Panc1 (cell line): ENCODE data around the gene C4orf17. TPM values are rescaled to one million over a fixed set of nuclear protein-coding genes. Genes with fewer than 3 reads are reported as not detected.

Source experiments
- ATAC-seq: fragments of 200-7000 bp; cut with Tn5 transposase; 2 replicates; pipeline ENCODE4 v1.9.1; 2020; ENCODE audit warnings: mild to moderate bottlenecking, moderate library complexity
- BruUV-seq: library from RNA; stranded (reverse); fragments of 400-500 nt; replicated peaks from 2 replicates; lab custom pipeline; 2021; lab: Mats Ljungman, UMichigan
- CTCF ChIA-PET: fragments of 300-600 bp; sonication (Branson Sonifier 250); formaldehyde crosslinking; loops from one replicate; lab custom pipeline; 2022; ENCODE audit warnings: antibody characterized with exemption; lab: Charles Lee
- POLR2A ChIA-PET: fragments of 300-600 bp; sonication (Branson Sonifier 250); formaldehyde crosslinking; loops from one replicate; lab custom pipeline; 2022; ENCODE audit warnings: antibody characterized with exemption; lab: Charles Lee
- DNase-seq: peaks from one replicate; pipeline ENCODE4 v3.0.0-alpha.2; 2010; ENCODE audit warnings: low read depth, low spot score
- H3K27ac ChIP-seq: 2 replicates; pipeline ENCODE4 v1.5.1; 2011; ENCODE audit warnings: mild to moderate bottlenecking, low read length, inconsistent platforms
- H3K27me3 ChIP-seq: fragments of 200-500 bp; sonication (Bioruptor generic); 2 replicates; pipeline ENCODE4 v1.6.0; 2014; ENCODE audit warnings: low read length, inconsistent platforms; ENCODE audit not compliant: control insufficient read depth, insufficient read depth
- H3K36me3 ChIP-seq: fragments of 200-500 bp; sonication (Bioruptor generic); 2 replicates; pipeline ENCODE4 v1.5.1; 2014; ENCODE audit warnings: inconsistent platforms, mild to moderate bottlenecking, low read length, moderate library complexity; ENCODE audit not compliant: control insufficient read depth, insufficient read depth
- H3K4me1 ChIP-seq: 2 replicates; pipeline ENCODE4 v1.5.1; 2011; ENCODE audit warnings: inconsistent platforms, mild to moderate bottlenecking, low read length, moderate library complexity; ENCODE audit not compliant: control insufficient read depth, insufficient read depth
- H3K4me3 ChIP-seq, 2 experiments: 2 replicates each; pipeline ENCODE4 v1.5.1; 2011 to 2012; ENCODE audit warnings: low read depth in 2 of 2, low read length in 2 of 2, mild to moderate bottlenecking in 2 of 2, inconsistent platforms in 1 of 2, moderate library complexity in 1 of 2
- H3K9me3 ChIP-seq: fragments of 200-500 bp; sonication (Bioruptor generic); 2 replicates; pipeline ENCODE4 v1.5.1; 2014; ENCODE audit warnings: low read depth, mild to moderate bottlenecking, inconsistent platforms, low read length, moderate library complexity; ENCODE audit not compliant: control insufficient read depth, insufficient read depth
- CTCF ChIP-seq: fragments of 450-650 bp; IDR thresholded peaks from 2 replicates; pipeline ENCODE4 v1.5.1; 2017; ENCODE audit warnings: mild to moderate bottlenecking
- POLR2AphosphoS5 ChIP-seq: IDR thresholded peaks from 2 replicates; pipeline ENCODE4 v1.6.1; 2012; ENCODE audit warnings: mild to moderate bottlenecking, low read depth, low read length, moderate library complexity
- SIN3A ChIP-seq: IDR thresholded peaks from 2 replicates; pipeline ENCODE4 v1.6.1; 2012; ENCODE audit warnings: low read depth, mild to moderate bottlenecking, low read length, moderate library complexity, borderline replicate concordance; ENCODE audit not compliant: insufficient read depth
- TCF7L2 ChIP-seq: IDR thresholded peaks from 2 replicates; pipeline ENCODE4 v1.6.1; 2011; ENCODE audit warnings: mild to moderate bottlenecking, low read depth, low read length, inconsistent platforms
- in situ Hi-C: cut with HindIII; loops from 2 replicates; pipeline ENCODE4 v1.10.0; 2016; ENCODE audit warnings: low sequenced_read_pairs, low pct_unique_long_range_greater_than_20kb
- intact Hi-C: fragments of 100-400 bp; cut with micrococcal nuclease; formaldehyde crosslinking; loops from one replicate; pipeline ENCODE4 v1.10.0; 2022; ENCODE audit not compliant: unreplicated experiment
- total RNA-seq: library from RNA; stranded (reverse); gene quantifications from one replicate; pipeline ENCODE4 v1.2.1, GENCODE V29; 2021; ENCODE audit not compliant: unreplicated experiment
- TF ChIP-seq, protein P1 (sequence below), 2 experiments: IDR thresholded peaks; 2 replicates each; pipeline ENCODE4 v1.6.1; 2011 to 2012; ENCODE audit warnings: low read depth in 2 of 2, control low read depth in 1 of 2, low read length in 1 of 2, mild to moderate bottlenecking in 1 of 2, moderate library complexity in 1 of 2; ENCODE audit not compliant: insufficient read depth in 1 of 2

Gene C4orf17
- total RNA-seq, 1 experiment from 2014 or later = not detected

DNA sequence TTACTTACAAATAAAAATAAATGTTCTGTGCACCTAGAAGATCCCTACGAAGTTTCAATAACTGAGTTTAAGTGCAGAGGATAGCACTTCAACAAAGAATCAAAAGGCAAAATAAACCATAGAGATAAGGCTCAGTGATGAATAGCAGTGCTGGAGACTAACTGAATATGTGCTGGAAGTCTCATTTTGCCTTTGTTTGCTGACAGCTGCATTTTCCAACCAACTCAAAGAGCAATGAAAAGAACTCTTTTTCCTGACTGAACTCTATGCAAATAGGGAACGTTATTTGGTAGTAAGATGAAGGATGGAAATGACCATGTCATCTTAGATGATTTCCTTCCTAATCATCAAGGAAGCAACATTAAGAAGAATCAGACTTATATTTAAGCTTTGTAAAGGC is 42.9 kb upstream of the C4orf17 start:
- no peak overlapping the region for H3K27ac ChIP-seq
- no peak for DNase-seq
- H3K9me3 ChIP-seq = no peaks in the 10 kb centered on the region
- no peaks in the 10 kb centered on the region for H3K36me3 ChIP-seq
- POLR2A ChIA-PET = no interaction called here
- ATAC-seq = no peak
- no peak overlapping the region for H3K4me3 ChIP-seq
- no peaks in the 10 kb centered on the region for H3K4me1 ChIP-seq
- intact Hi-C loops (no loop called here), in situ Hi-C loops (no loop called here)
- no TSS peak for BruUV-seq
- CTCF ChIA-PET = no interaction called here
- no peaks in the 10 kb centered on the region; the same call in 1 of the 2 replicates for H3K27me3 ChIP-seq
- no peak for TF ChIP-seq POLR2AphosphoS5
- TF ChIP-seq TCF7L2 = no peak
- TF ChIP-seq CTCF = no peak
- TF ChIP-seq, protein P1, sequence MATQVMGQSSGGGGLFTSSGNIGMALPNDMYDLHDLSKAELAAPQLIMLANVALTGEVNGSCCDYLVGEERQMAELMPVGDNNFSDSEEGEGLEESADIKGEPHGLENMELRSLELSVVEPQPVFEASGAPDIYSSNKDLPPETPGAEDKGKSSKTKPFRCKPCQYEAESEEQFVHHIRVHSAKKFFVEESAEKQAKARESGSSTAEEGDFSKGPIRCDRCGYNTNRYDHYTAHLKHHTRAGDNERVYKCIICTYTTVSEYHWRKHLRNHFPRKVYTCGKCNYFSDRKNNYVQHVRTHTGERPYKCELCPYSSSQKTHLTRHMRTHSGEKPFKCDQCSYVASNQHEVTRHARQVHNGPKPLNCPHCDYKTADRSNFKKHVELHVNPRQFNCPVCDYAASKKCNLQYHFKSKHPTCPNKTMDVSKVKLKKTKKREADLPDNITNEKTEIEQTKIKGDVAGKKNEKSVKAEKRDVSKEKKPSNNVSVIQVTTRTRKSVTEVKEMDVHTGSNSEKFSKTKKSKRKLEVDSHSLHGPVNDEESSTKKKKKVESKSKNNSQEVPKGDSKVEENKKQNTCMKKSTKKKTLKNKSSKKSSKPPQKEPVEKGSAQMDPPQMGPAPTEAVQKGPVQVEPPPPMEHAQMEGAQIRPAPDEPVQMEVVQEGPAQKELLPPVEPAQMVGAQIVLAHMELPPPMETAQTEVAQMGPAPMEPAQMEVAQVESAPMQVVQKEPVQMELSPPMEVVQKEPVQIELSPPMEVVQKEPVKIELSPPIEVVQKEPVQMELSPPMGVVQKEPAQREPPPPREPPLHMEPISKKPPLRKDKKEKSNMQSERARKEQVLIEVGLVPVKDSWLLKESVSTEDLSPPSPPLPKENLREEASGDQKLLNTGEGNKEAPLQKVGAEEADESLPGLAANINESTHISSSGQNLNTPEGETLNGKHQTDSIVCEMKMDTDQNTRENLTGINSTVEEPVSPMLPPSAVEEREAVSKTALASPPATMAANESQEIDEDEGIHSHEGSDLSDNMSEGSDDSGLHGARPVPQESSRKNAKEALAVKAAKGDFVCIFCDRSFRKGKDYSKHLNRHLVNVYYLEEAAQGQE (IDR thresholded peaks at IDR 0.05; ENCODE audit: insufficient read depth in 1 of 2, low read depth in 2 of 2, low read length in 1 of 2) = no peak
- TF ChIP-seq SIN3A = no peak

DNA sequence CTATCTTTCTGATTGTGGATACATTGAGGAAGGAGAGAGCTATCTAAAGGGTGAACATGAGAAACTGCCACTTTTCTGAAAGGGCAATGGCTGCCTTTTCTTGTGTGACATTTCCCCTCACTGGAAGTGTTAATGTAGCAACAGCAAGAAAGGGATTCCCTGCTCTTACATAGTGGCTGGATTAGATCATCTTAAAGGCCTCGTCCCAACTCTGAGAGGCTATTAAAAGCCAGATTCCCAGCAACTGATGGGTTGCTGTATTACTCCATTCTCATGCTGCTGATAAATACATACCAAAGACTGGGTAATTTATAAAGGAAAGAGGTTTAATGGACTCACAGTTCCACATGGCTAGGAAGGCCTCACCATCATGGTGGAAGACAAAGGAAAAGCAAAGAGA is 41.9 kb upstream of the C4orf17 start:
- H3K4me3 ChIP-seq = no peak overlapping the region
- H3K4me1 ChIP-seq = no peaks in the 10 kb centered on the region
- ATAC-seq (no peak), DNase-seq (no peak)
- H3K9me3 ChIP-seq = no peaks in the 10 kb centered on the region
- H3K27me3 ChIP-seq = no peaks in the 10 kb centered on the region; the same call in 1 of the 2 replicates
- H3K36me3 ChIP-seq = no peaks in the 10 kb centered on the region
- no peak for TF ChIP-seq CTCF
- TF ChIP-seq, protein P1 (IDR thresholded peaks at IDR 0.05; ENCODE audit: insufficient read depth in 1 of 2, low read depth in 2 of 2, low read length in 1 of 2) = no peak
- no peak for TF ChIP-seq TCF7L2
- intact Hi-C loops (no loop called here), in situ Hi-C loops (no loop called here)
- BruUV-seq = no TSS peak
- ChIA-PET POLR2A (no interaction called here), CTCF (no interaction called here)
- no peak overlapping the region for H3K27ac ChIP-seq
